Measurements from ENCODE around the gene AHCYL2. TPM values are rescaled to one million over a fixed set of nuclear protein-coding genes. Genes with fewer than 3 reads are reported as not detected.

AHCYL2 gene
- total RNA-seq, 4 donors from 2014 or later: 83.2 to 149 (median 101) TPM

- H3K4me3 ChIP-seq (replicated peaks in 1 of 3): no peak overlapping the region
- TF ChIP-seq CTCF (IDR thresholded peaks at IDR 0.05) (no peak), POLR2A (IDR thresholded peaks at IDR 0.05) (no peak)
- DNase-seq: no peak
- H3K9me3 ChIP-seq: no peaks in the 10 kb centered on the region
- intact Hi-C loops (cut with DNase I): no loop called here
- 95 to 98% methylated on average over 5 of the region's 5 CpGs for WGBS, 2 donors
- no peaks in the 10 kb centered on the region for H3K4me1 ChIP-seq
- H3K27me3 ChIP-seq: no peaks in the 10 kb centered on the region
- H3K36me3 ChIP-seq: no peaks in the 10 kb centered on the region
- H3K27ac ChIP-seq: no peak overlapping the region
Observed at GRCh38 chr7:129458171-129458570, 233.3 kb downstream of the AHCYL2 start.

GRCh38 chr7:129461809-129462208, 237.0 kb downstream of the AHCYL2 start:
- Histone ChIP-seq H3K4me1 (no peaks in the 10 kb centered on the region), H3K9me3 (no peaks in the 10 kb centered on the region), H3K4me3 (replicated peaks in 1 of 3) (no peak overlapping the region), H3K27ac (no peak overlapping the region), H3K36me3 (no peaks in the 10 kb centered on the region), H3K27me3 (no peaks in the 10 kb centered on the region)
- 96% methylated on average over 2 of the region's 2 CpGs for WGBS, 2 donors
- no peak for DNase-seq
- TF ChIP-seq POLR2A (IDR thresholded peaks at IDR 0.05) (no peak), CTCF (IDR thresholded peaks at IDR 0.05) (no peak)
- intact Hi-C loops (cut with DNase I): loop anchor here (10.0 kb wide), 1 partner anchor 107 kb away; no protein-coding TSS in a partner anchor

- TF ChIP-seq CTCF (IDR thresholded peaks at IDR 0.05): no peak
- no peak for TF ChIP-seq POLR2A (IDR thresholded peaks at IDR 0.05)
- intact Hi-C loops (cut with DNase I): loop anchor here (10.0 kb wide), 1 partner anchor 108 kb away; no protein-coding TSS in a partner anchor
- no peak for DNase-seq
- H3K4me3 ChIP-seq (replicated peaks in 1 of 3): no peak overlapping the region
- 86 to 92% methylated on average over 1 of the region's 1 CpG for whole genome bisulfite sequencing, 2 donors
- H3K27ac ChIP-seq: no peak overlapping the region
- H3K9me3 ChIP-seq: no peaks in the 10 kb centered on the region
- no peaks in the 10 kb centered on the region for H3K4me1 ChIP-seq
- no peaks in the 10 kb centered on the region for H3K36me3 ChIP-seq
- no peaks in the 10 kb centered on the region for H3K27me3 ChIP-seq
Observed at GRCh38 chr7:129462420-129462819, 237.6 kb downstream of the AHCYL2 start.

GRCh38 chr7:129464194-129464593, 239.4 kb downstream of the AHCYL2 start:
- peak; percentile 15 to 28 for DNase-seq
- no peak overlapping the region for H3K4me3 ChIP-seq (replicated peaks in 1 of 3)
- H3K4me1 ChIP-seq: peaks cover 7 to 8% of the 10 kb centered on the region in 2 donors
- no peak overlapping the region for H3K27ac ChIP-seq
- H3K9me3 ChIP-seq: no peaks in the 10 kb centered on the region
- no peaks in the 10 kb centered on the region for H3K36me3 ChIP-seq
- intact Hi-C loops (cut with DNase I): loop anchor here (10.0 kb wide), 1 partner anchor 109 kb away; no protein-coding TSS in a partner anchor
- TF ChIP-seq POLR2A (IDR thresholded peaks at IDR 0.05) (no peak), CTCF (IDR thresholded peaks at IDR 0.05) (no peak)
- 62 to 63% methylated on average over 4 of the region's 4 CpGs for WGBS, 2 donors
- H3K27me3 ChIP-seq: no peaks in the 10 kb centered on the region

GRCh38 chr7:129465080-129465479, 240.2 kb downstream of the AHCYL2 start:
- intact Hi-C loops (cut with DNase I): loop anchor here (10.0 kb wide), 1 partner anchor 110 kb away; no protein-coding TSS in a partner anchor
- no peak for TF ChIP-seq CTCF (IDR thresholded peaks at IDR 0.05)
- DNase-seq: no peak
- no peaks in the 10 kb centered on the region for H3K36me3 ChIP-seq
- no peaks in the 10 kb centered on the region for H3K9me3 ChIP-seq
- H3K4me1 ChIP-seq: peaks cover 8% of the 10 kb centered on the region in 2 donors
- no peak overlapping the region for H3K27ac ChIP-seq
- H3K4me3 ChIP-seq (replicated peaks in 1 of 3): no peak overlapping the region
- H3K27me3 ChIP-seq: no peaks in the 10 kb centered on the region
- 74 to 79% methylated on average over 2 of the region's 2 CpGs for WGBS, 2 donors
